MM.1S (cell line): ENCODE data around the gene TOR4A.

Experiments
- DNase-seq: peaks from one replicate; pipeline ENCODE4 v3.0.0-alpha.2; 2015
- H2AFZ ChIP-seq: fragments of 300-600 bp; sonication (generic); 2 replicates; pipeline ENCODE4 v1.6.0; 2016; ENCODE audit warnings: antibody characterized with exemption, low read length
- H3F3A ChIP-seq: fragments of 300-600 bp; sonication (generic); 2 replicates; pipeline ENCODE4 v1.6.1; 2016; ENCODE audit warnings: mild to moderate bottlenecking, antibody characterized with exemption, low read length, moderate library complexity, mixed read lengths; ENCODE audit not compliant: insufficient read depth
- H3K27ac ChIP-seq: fragments of 300-600 bp; sonication (generic); 2 replicates; pipeline ENCODE4 v1.5.1; 2016; ENCODE audit warnings: mild to moderate bottlenecking, low read length
- H3K27me3 ChIP-seq: fragments of 300-600 bp; sonication (generic); replicated peaks from 2 replicates; pipeline ENCODE4 v1.6.0; 2016; ENCODE audit warnings: low read length; ENCODE audit not compliant: insufficient read depth
- H3K36me3 ChIP-seq: fragments of 300-600 bp; sonication (generic); replicated peaks from 2 replicates; pipeline ENCODE4 v1.6.1; 2016; ENCODE audit warnings: mild to moderate bottlenecking, low read length, mixed read lengths; ENCODE audit not compliant: insufficient read depth
- H3K4me1 ChIP-seq: fragments of 300-600 bp; sonication (generic); 2 replicates; pipeline ENCODE4 v1.6.1; 2016; ENCODE audit warnings: low read length, mixed read lengths
- H3K4me2 ChIP-seq: fragments of 300-600 bp; sonication (generic); 2 replicates; pipeline ENCODE4 v1.6.0; 2016; ENCODE audit warnings: low read depth, low read length
- H3K4me3 ChIP-seq: fragments of 300-600 bp; sonication (generic); 2 replicates; pipeline ENCODE4 v1.5.1; 2016; ENCODE audit warnings: low read length, mixed read lengths
- H3K79me2 ChIP-seq: fragments of 300-600 bp; sonication (generic); 2 replicates; pipeline ENCODE4 v1.6.1; 2016; ENCODE audit warnings: mixed run types, low read length, mixed read lengths
- H3K9ac ChIP-seq: fragments of 300-600 bp; sonication (generic); 2 replicates; pipeline ENCODE4 v1.6.1; 2016; ENCODE audit warnings: low read length, mixed read lengths
- H3K9me2 ChIP-seq: fragments of 300-600 bp; sonication (generic); replicated peaks from 2 replicates; pipeline ENCODE4 v1.6.1; 2016; ENCODE audit warnings: mild to moderate bottlenecking, low read length, mixed read lengths; ENCODE audit not compliant: insufficient read depth
- H3K9me3 ChIP-seq: fragments of 300-600 bp; sonication (generic); replicated peaks from 2 replicates; pipeline ENCODE4 v1.6.1; 2016; ENCODE audit warnings: mild to moderate bottlenecking, low read length, mixed read lengths; ENCODE audit not compliant: insufficient read depth
- H4K20me1 ChIP-seq: fragments of 300-600 bp; sonication (generic); 2 replicates; pipeline ENCODE4 v1.6.1; 2016; ENCODE audit warnings: mild to moderate bottlenecking, low read length, moderate library complexity, mixed read lengths; ENCODE audit not compliant: insufficient read depth
- EZH2 ChIP-seq: fragments of 300-600 bp; sonication (generic); optimal IDR thresholded peaks from 2 replicates; pipeline ENCODE3; 2017; ENCODE audit warnings: low read depth, mild to moderate bottlenecking, antibody characterized with exemption, low read length, mixed read lengths
- EZH2phosphoT487 ChIP-seq: fragments of 300-600 bp; sonication (generic); IDR thresholded peaks from 2 replicates; pipeline ENCODE4 v1.6.1; 2018; ENCODE audit warnings: antibody characterized with exemption, low read length
- TF ChIP-seq, protein P1 (sequence below): fragments of 300-600 bp; sonication (generic); IDR thresholded peaks from 2 replicates; pipeline ENCODE4 v1.5.1; 2016; ENCODE audit warnings: antibody characterized with exemption, low read length, mixed read lengths

Gene TOR4A

DNA sequence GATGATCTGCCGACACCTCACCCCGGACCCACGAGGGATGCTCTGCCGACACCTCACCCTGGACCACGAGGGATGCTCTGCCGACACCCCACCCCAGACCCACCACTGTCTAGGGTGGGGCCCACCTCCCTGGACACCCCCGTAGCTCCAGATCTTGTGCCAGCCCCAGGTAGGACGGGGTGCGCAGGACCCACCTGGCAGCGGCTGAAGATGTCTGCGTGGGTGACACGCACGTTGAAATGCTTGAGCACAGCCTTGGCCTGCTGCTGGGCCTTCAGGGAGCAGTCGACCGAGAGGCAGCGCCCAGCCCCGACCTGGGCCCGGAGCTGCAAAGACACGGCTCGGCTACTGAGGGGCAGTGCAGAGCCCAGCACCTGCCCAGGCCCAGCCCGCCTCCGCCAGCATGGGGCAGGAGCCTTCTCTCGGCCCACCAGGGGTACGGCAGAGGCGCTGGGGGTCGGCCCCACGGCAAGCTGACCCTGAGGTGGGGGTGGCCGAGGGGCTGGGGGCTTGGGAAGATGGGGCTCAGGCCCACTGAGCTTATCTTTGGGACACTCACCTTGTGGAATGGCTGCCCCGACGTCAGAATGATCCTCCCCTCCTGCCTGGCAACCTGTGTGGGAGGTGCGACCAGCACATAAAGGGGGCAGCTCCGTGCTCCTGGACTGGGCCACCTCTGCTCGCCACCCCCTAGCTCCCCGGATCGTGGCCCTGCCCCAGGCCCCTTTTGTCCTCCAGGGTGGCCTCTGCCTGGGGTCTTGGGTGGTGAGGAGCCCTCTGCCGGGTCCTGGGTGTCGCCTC lies 46.2 kb downstream of the TOR4A start:
- no peaks in the 10 kb centered on the region for H3K36me3 ChIP-seq
- DNase-seq = no peak
- H4K20me1 ChIP-seq = no peaks in the 10 kb centered on the region
- H3K9me3 ChIP-seq = no peaks in the 10 kb centered on the region
- no peak overlapping the region for H2AFZ ChIP-seq
- no peak overlapping the region for H3K9ac ChIP-seq
- H3K4me3 ChIP-seq = no peak overlapping the region
- H3K4me2 ChIP-seq = no peak overlapping the region
- TF ChIP-seq EZH2phosphoT487 = no peak
- TF ChIP-seq, protein P1, sequence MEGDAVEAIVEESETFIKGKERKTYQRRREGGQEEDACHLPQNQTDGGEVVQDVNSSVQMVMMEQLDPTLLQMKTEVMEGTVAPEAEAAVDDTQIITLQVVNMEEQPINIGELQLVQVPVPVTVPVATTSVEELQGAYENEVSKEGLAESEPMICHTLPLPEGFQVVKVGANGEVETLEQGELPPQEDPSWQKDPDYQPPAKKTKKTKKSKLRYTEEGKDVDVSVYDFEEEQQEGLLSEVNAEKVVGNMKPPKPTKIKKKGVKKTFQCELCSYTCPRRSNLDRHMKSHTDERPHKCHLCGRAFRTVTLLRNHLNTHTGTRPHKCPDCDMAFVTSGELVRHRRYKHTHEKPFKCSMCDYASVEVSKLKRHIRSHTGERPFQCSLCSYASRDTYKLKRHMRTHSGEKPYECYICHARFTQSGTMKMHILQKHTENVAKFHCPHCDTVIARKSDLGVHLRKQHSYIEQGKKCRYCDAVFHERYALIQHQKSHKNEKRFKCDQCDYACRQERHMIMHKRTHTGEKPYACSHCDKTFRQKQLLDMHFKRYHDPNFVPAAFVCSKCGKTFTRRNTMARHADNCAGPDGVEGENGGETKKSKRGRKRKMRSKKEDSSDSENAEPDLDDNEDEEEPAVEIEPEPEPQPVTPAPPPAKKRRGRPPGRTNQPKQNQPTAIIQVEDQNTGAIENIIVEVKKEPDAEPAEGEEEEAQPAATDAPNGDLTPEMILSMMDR = no peak
- no peak for TF ChIP-seq EZH2
- 0 out of 2 replicates have a peak, but pooled peaks cover 4% of the 10 kb centered on the region for H3K4me1 ChIP-seq
- H3F3A ChIP-seq = peaks cover 7% of the 10 kb centered on the region; the same call in 1 of the 2 replicates
- H3K27ac ChIP-seq = no peak overlapping the region
- H3K27me3 ChIP-seq = peaks cover 82% of the 10 kb centered on the region
- no peaks in the 10 kb centered on the region for H3K79me2 ChIP-seq
- H3K9me2 ChIP-seq = no peaks in the 10 kb centered on the region

DNA sequence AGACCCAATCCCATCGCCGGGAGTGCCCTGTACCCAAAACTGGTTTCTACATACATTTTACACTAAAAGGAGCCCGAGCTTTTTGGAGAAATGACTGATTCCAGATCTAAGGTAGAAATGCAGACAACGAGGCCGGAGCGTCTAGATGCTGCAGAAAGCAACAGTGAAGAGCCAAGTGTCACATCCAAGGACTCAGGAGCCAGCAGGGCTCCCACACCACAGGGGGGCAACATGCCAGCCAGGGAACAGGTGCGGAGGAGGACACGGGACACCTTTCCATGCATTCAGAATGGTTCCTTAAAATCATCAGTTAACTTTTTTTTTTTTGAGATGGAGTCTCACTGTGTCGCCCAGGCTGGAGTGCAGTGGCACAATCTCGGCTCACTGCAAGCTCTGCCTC lies 47.6 kb downstream of the TOR4A start:
- no peaks in the 10 kb centered on the region for H3K79me2 ChIP-seq
- no peak for TF ChIP-seq EZH2
- TF ChIP-seq, protein P1 = no peak
- TF ChIP-seq EZH2phosphoT487 = no peak
- no peaks in the 10 kb centered on the region for H4K20me1 ChIP-seq
- no peak overlapping the region for H3K9ac ChIP-seq
- 0 out of 2 replicates have a peak, but pooled peaks cover 4% of the 10 kb centered on the region for H3K4me1 ChIP-seq
- no peaks in the 10 kb centered on the region for H3K36me3 ChIP-seq
- no peak overlapping the region for H3K4me2 ChIP-seq
- peaks cover 68% of the 10 kb centered on the region for H3K27me3 ChIP-seq
- H3K27ac ChIP-seq = no peak overlapping the region
- no peak overlapping the region for H3K4me3 ChIP-seq
- H3F3A ChIP-seq = peaks cover 7% of the 10 kb centered on the region; the same call in 1 of the 2 replicates
- no peaks in the 10 kb centered on the region for H3K9me3 ChIP-seq
- DNase-seq = no peak
- H3K9me2 ChIP-seq = no peaks in the 10 kb centered on the region
- no peak overlapping the region for H2AFZ ChIP-seq

DNA sequence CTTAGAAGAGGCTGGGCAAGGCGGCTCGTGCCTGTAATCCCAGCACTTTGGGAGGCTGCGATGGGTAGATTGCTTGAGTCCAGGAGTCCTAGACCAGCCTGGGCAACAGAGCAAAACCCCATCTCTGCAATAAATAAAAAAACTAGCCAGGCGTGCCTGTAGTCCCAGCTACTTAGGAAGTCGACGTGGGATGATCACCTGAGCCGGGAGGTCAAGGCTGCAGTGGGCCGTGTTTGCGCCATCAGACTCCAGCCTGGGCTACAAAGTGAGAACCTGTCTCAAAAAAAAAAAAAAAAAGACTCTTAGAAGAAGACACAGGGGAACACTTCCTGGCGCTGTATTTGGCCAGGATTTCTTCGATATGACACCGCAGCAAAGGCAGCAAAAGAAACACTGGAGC lies 48.3 kb downstream of the TOR4A start:
- no peaks in the 10 kb centered on the region for H3K9me2 ChIP-seq
- H3K4me3 ChIP-seq = no peak overlapping the region
- TF ChIP-seq EZH2 (no peak), EZH2phosphoT487 (no peak)
- TF ChIP-seq, protein P1 = no peak
- no peak for DNase-seq
- H3K27ac ChIP-seq = no peak overlapping the region
- H3F3A ChIP-seq = peaks cover 7% of the 10 kb centered on the region; the same call in 1 of the 2 replicates
- H3K36me3 ChIP-seq = no peaks in the 10 kb centered on the region
- H3K4me1 ChIP-seq = 0 out of 2 replicates have a peak, but pooled peaks cover 4% of the 10 kb centered on the region
- H2AFZ ChIP-seq = no peak overlapping the region
- H3K79me2 ChIP-seq = no peaks in the 10 kb centered on the region
- no peaks in the 10 kb centered on the region for H3K9me3 ChIP-seq
- H3K9ac ChIP-seq = no peak overlapping the region
- H4K20me1 ChIP-seq = no peaks in the 10 kb centered on the region
- no peak overlapping the region for H3K4me2 ChIP-seq
- peaks cover 67% of the 10 kb centered on the region for H3K27me3 ChIP-seq
